GM12872 (cell line): ENCODE results near the gene DAPK2.

Experiments used
- CTCF ChIP-seq: IDR thresholded peaks from 3 replicates; pipeline ENCODE4 v1.5.1; 2011; ENCODE audit warnings: low read depth, mild to moderate bottlenecking, low read length, moderate library complexity; ENCODE audit not compliant: insufficient read depth

DAPK2 gene

GRCh38 chr15:63991706-63992105 lies 54.6 kb downstream of the DAPK2 start:
- TF ChIP-seq CTCF, result no peak

GRCh38 chr15:63990454-63990853 lies 55.8 kb downstream of the DAPK2 start:
- TF ChIP-seq CTCF, result no peak

GRCh38 chr15:63987796-63988378 lies 58.4 kb downstream of the DAPK2 start:
- no peak for TF ChIP-seq CTCF

GRCh38 chr15:63986751-63987341 lies 59.4 kb downstream of the DAPK2 start:
- TF ChIP-seq CTCF, result no peak

- TF ChIP-seq CTCF, result no peak
These were observed 60.1 kb downstream of the DAPK2 start for GRCh38 chr15:63986185-63986680.

- no peak for TF ChIP-seq CTCF
These were observed 60.8 kb downstream of the DAPK2 start for GRCh38 chr15:63985221-63986184.

DNA sequence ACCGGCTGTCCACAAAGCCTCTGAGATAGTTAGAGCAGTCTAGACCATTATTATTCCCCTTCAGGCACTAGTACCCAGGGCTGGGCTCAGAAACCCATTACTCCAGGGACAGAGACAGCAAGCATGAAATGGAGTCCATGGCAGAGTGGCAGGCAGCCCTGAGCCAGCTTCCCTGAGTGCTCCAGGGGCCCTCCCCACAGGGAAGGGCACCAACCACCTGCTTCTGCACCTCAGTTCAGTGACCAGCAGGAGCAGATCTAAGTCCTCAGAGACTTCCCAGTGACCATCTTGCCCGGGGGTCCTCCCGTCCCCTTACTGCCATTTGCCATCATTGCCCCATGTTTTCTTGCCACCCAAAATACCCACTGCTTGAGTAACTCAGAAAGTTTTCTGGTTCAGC lies 62.0 kb downstream of the DAPK2 start:
- TF ChIP-seq CTCF, result no peak
